NCI-H2196 (cell line): ENCODE measurements around the gene GNB1.
"Not testable (repeated sequence)": the region's sequence is repeated elsewhere in the genome, so short reads cannot be mapped to it uniquely, and the experiment has no call there.

Experiments used
- DNase-seq: peaks from one replicate; lab custom pipeline; 2025; ENCODE audit not compliant: unreplicated experiment; lab: John Stamatoyannopoulos, UW

Gene GNB1

GRCh38 chr1:1861761-1862310 lies 29.1 kb downstream of the GNB1 start:
- not testable (repeated sequence) for DNase-seq

- DNase-seq, result no peak
Measured at GRCh38 chr1:1861339-1861730, 29.6 kb downstream of the GNB1 start.

GRCh38 chr1:1859970-1860697 lies 30.8 kb downstream of the GNB1 start:
- not testable (repeated sequence) for DNase-seq

- peak; percentile 61 for DNase-seq
Measured at GRCh38 chr1:1858382-1859086, 32.4 kb downstream of the GNB1 start.

- no peak for DNase-seq
Measured at GRCh38 chr1:1857096-1857703, 33.7 kb downstream of the GNB1 start.

GRCh38 chr1:1856161-1856560 lies 34.7 kb downstream of the GNB1 start:
- not testable (repeated sequence) for DNase-seq

GRCh38 chr1:1853593-1854257 lies 37.2 kb downstream of the GNB1 start:
- DNase-seq, result no peak

- no peak for DNase-seq
Measured at GRCh38 chr1:1852619-1853414, 38.1 kb downstream of the GNB1 start.

- DNase-seq, result no peak
Measured at GRCh38 chr1:1847890-1848289, 43.0 kb downstream of the GNB1 start.

GRCh38 chr1:1847061-1847850 lies 43.6 kb downstream of the GNB1 start:
- peak; percentile 33 for DNase-seq

- DNase-seq, result no peak
Measured at GRCh38 chr1:1846386-1846918, 44.4 kb downstream of the GNB1 start.

- DNase-seq, result peak; percentile 13
Measured at GRCh38 chr1:1842360-1843146, 48.3 kb downstream of the GNB1 start.

- DNase-seq, result no peak
Measured at GRCh38 chr1:1841575-1841995, 49.3 kb downstream of the GNB1 start.

- DNase-seq, result no peak
Measured at GRCh38 chr1:1839311-1839965, 51.4 kb downstream of the GNB1 start.

- DNase-seq, result no peak
Measured at GRCh38 chr1:1836119-1836518, 54.8 kb downstream of the GNB1 start.

- no peak for DNase-seq
Measured at GRCh38 chr1:1835546-1835945, 55.3 kb downstream of the GNB1 start.

GRCh38 chr1:1833916-1834325 lies 57.0 kb downstream of the GNB1 start:
- DNase-seq, result peak; percentile 18

GRCh38 chr1:1833456-1833855 lies 57.4 kb downstream of the GNB1 start:
- DNase-seq, result no peak
